Measurements from ENCODE around the gene METTL14. TPM values are rescaled to one million over a fixed set of nuclear protein-coding genes. Genes with fewer than 3 reads are reported as not detected.

Gene METTL14
- total RNA-seq, 1 experiment from 2014 or later, result 53.8 TPM

- no TSS peak for BruUV-seq (replicated peaks)
- CTCF ChIA-PET, result no interaction called here
- H4K20me1 ChIP-seq (ENCODE audit: insufficient read depth), result no peaks in the 10 kb centered on the region
- POLR2A ChIA-PET, result no interaction called here
- no peaks in the 10 kb centered on the region for H3K9me3 ChIP-seq (ENCODE audit: control insufficient read depth in 1 of 2, insufficient read depth in 1 of 2, low read depth in 1 of 2, low read length in 2 of 2)
- H3K4me1 ChIP-seq (ENCODE audit: control insufficient read depth in 1 of 2, insufficient read depth in 2 of 2, low read length in 2 of 2), result peaks cover 0 to 7% of the 10 kb centered on the region in 2 experiments; a peak in 1 of 4 replicates
- RAD21 ChIA-PET (ENCODE audit: low non-redundant PET in 1 of 2, low total read pairs in 2 of 2, uncharacterized antibody in 2 of 2, unreplicated experiment in 2 of 2), result no interaction called here
- H3K4me2 ChIP-seq (ENCODE audit: low read length), result no peak overlapping the region
- ATAC-seq, result no peak
- H3K79me2 ChIP-seq (ENCODE audit: insufficient read depth, low read length), result no peaks in the 10 kb centered on the region
- H2AFZ ChIP-seq (ENCODE audit: low read depth, low read length, poor library complexity, severe bottlenecking), result no peak overlapping the region
- DNase-seq (ENCODE audit: low read depth, low spot score), result no peak
- peaks cover 7 to 15% of the 10 kb centered on the region in 2 experiments; a peak in 2 of 4 replicates for H3K36me3 ChIP-seq (ENCODE audit: control insufficient read depth in 1 of 2, insufficient read depth in 2 of 2, low read length in 2 of 2)
- no peak overlapping the region for H3K4me3 ChIP-seq (replicated peaks in 1 of 2; ENCODE audit: low read depth in 1 of 2, low read length in 2 of 2)
- H3K9ac ChIP-seq (ENCODE audit: low read length), result no peak overlapping the region
- intact Hi-C loops (cut with micrococcal nuclease), result no loop called here
- H3K9me2 ChIP-seq (ENCODE audit: insufficient read depth), result no peaks in the 10 kb centered on the region
- TF ChIP-seq FOSL1 (IDR thresholded peaks at IDR 0.05; ENCODE audit: low read depth), result no peak
- TF ChIP-seq EZH2 (IDR thresholded peaks at IDR 0.05), result no peak
- TF ChIP-seq ZFX (IDR thresholded peaks at IDR 0.05), result no peak
- TF ChIP-seq SP1 (IDR thresholded peaks at IDR 0.05; ENCODE audit: low read depth), result no peak
- no peak for TF ChIP-seq SRF (IDR thresholded peaks at IDR 0.05; ENCODE audit: low read depth)
- no peak for TF ChIP-seq CTCF (IDR thresholded peaks at IDR 0.05 in 2 of 3, conservative IDR thresholded peaks at IDR 0.05 in 1 of 3; ENCODE audit: borderline replicate concordance in 1 of 3, insufficient read depth in 1 of 3, low read depth in 2 of 3, low read length in 2 of 3)
- no peak for TF ChIP-seq YY1 (IDR thresholded peaks at IDR 0.05; ENCODE audit: extremely low read depth, insufficient replicate concordance, low read depth, low read length)
- no peak for TF ChIP-seq CBX3 (IDR thresholded peaks at IDR 0.05; ENCODE audit: low read depth)
- no peak for TF ChIP-seq POLR2AphosphoS5 (IDR thresholded peaks at IDR 0.05; ENCODE audit: low read depth, low read length)
- no peak for TF ChIP-seq TCF7L2 (IDR thresholded peaks at IDR 0.05; ENCODE audit: borderline replicate concordance, extremely low read depth, insufficient read depth, insufficient read length)
- TF ChIP-seq SIN3A (IDR thresholded peaks at IDR 0.05; ENCODE audit: low read depth), result no peak
- no peak for TF ChIP-seq ATF3 (IDR thresholded peaks at IDR 0.05)
- TF ChIP-seq JUND (IDR thresholded peaks at IDR 0.05), result no peak
- no peak for TF ChIP-seq MAX (IDR thresholded peaks at IDR 0.05)
- no peak for TF ChIP-seq ZBTB33 (IDR thresholded peaks at IDR 0.05; ENCODE audit: extremely low read depth, insufficient replicate concordance, low read length)
- no peaks in the 10 kb centered on the region for H3K27me3 ChIP-seq (ENCODE audit: insufficient read depth, low read length)
- no peak overlapping the region for H3K27ac ChIP-seq (ENCODE audit: low read depth, low read length)
Observed at GRCh38 chr4:118714682-118715081, 29.5 kb downstream of the METTL14 start.

Data from HCT116 (cell line).